BJ (cell line): ENCODE data around the gene TBCB. TPM values are rescaled to one million over a fixed set of nuclear protein-coding genes. Genes with fewer than 3 reads are reported as not detected.

Experiments used
- polyA plus RNA-seq: library from polyadenylated mRNA; depleted of rRNA; stranded (reverse); fragments of >200 nt; gene quantifications from 2 replicates; pipeline ENCODE4 v1.2.3, GENCODE V29; 2011; rRNA removed

Gene TBCB
- polyA plus RNA-seq, 1 experiment: 251 TPM

Other genes with a start within 250 kb of the TBCB start
- gene APLP1, start 246.9 kb upstream of the TBCB start, polyA plus RNA-seq: 6.6 and 11.4 TPM in 2 replicates
- gene NFKBID, start 214.9 kb upstream of the TBCB start, polyA plus RNA-seq: 2.9 and 4.9 TPM in 2 replicates
- 0.74 and 1.2 TPM in 2 replicates for gene HCST, start 212.9 kb upstream of the TBCB start, polyA plus RNA-seq
- not detected in 2 replicates for gene TYROBP, start 207.2 kb upstream of the TBCB start, polyA plus RNA-seq
- gene LRFN3, start 179.1 kb upstream of the TBCB start, polyA plus RNA-seq: 0.83 and 1.8 TPM in 2 replicates
- gene SDHAF1, start 120.3 kb upstream of the TBCB start, polyA plus RNA-seq: 12.0 and 14.5 TPM in 2 replicates
- gene SYNE4, start 106.7 kb upstream of the TBCB start, polyA plus RNA-seq: 0.16 and 0.20 TPM in 2 replicates
- gene ALKBH6, start 101.3 kb upstream of the TBCB start, polyA plus RNA-seq: 17.5 and 19.5 TPM in 2 replicates
- gene CLIP3, start 82.6 kb upstream of the TBCB start, polyA plus RNA-seq: 14.7 and 23.9 TPM in 2 replicates
- 8.2 and 11.0 TPM in 2 replicates for gene THAP8, start 61.2 kb upstream of the TBCB start, polyA plus RNA-seq
- 2.1 and 5.3 TPM in 2 replicates for gene WDR62, start 60.6 kb upstream of the TBCB start, polyA plus RNA-seq
- gene OVOL3, start 4.3 kb upstream of the TBCB start, polyA plus RNA-seq: not detected in 2 replicates
- 67.1 and 94.0 TPM in 2 replicates for gene POLR2I, start 593 bp upstream of the TBCB start, polyA plus RNA-seq
- 929 and 1,299 TPM in 2 replicates for gene CAPNS1, start 24.6 kb downstream of the TBCB start, polyA plus RNA-seq
- 193 and 569 TPM in 2 replicates for gene COX7A1, start 37.0 kb downstream of the TBCB start, polyA plus RNA-seq
- gene ZNF565, start 99.2 kb downstream of the TBCB start, polyA plus RNA-seq: 2.2 and 2.7 TPM in 2 replicates
- gene ZNF146, start 99.6 kb downstream of the TBCB start, polyA plus RNA-seq: 24.3 and 54.1 TPM in 2 replicates